ENCODE data around the gene SIGLECL1. TPM values are rescaled to one million over a fixed set of nuclear protein-coding genes. Genes with fewer than 3 reads are reported as not detected.

SIGLECL1 gene
- total RNA-seq (2021) = not detected in 2 replicates
- not detected for Bru-seq, nascent RNA
- not detected for BruChase-seq, experiment 1, labeled RNA remaining after a 2-hour chase
- BruChase-seq, experiment 2, labeled RNA remaining after a 6-hour chase = not detected
- long read RNA-seq = 0 reads

DNA sequence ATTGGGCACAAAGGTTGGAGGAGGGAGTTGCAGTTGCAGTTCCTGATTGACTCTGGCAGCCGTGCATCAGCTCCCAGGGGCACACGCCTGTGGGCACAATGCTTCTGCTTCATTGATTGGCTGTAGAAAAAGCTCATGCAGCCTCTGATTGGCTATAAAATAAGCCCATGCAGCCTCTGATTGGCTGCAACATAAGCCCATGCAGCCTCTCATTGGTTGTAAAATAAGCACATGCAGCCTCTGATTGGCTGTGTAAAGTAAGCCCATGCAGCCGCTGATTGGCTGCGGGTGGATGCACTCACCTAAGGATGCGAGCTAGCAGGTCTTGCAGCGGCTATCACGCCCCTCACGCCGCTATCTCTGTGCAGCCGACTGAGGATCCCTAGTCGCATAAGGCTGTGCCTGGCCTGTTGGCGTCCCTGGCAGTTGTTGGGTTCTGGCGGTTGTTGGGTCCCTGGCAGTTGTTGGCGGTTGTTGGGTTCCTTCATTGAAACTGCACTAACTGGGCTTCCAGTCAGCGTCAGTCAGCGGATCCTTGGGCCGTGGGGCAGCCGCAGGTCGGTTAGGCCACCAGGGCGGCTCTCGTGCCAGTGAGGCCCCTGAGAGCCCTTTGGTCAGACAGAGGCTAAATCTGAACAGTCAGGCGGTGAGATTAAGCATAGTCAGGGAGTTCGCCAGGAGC lies at the start of gene SIGLECL1:
SIGLECL1 (plus strand) TSS at position 295 of the 682 bp plus-strand sequence. CDS start 12,993 bp downstream, outside the sequence.
- Histone ChIP-seq H3K9me3 (ENCODE audit: low read depth, low read length, poor library complexity, severe bottlenecking) (no peaks in the 10 kb centered on the region), H3K4me3 (ENCODE audit: low read depth, low read length, poor library complexity, severe bottlenecking) (no peak within 1 kb of the TSS), H3K27ac (ENCODE audit: low read depth, low read length, poor library complexity, severe bottlenecking) (no peak within 1 kb of the TSS), H3K4me1 (ENCODE audit: insufficient read depth, low read length, poor library complexity, severe bottlenecking) (no peaks in the 10 kb centered on the region), H3K36me3 (ENCODE audit: insufficient read depth, low read length, poor library complexity, severe bottlenecking) (no peaks in the 10 kb centered on the region), H3K27me3 (replicated peaks; ENCODE audit: insufficient read depth, low read depth, low read length, poor library complexity) (no peaks in the 10 kb centered on the region)
- ChIA-PET CTCF (no interaction called here), POLR2A (ENCODE audit: low non-redundant PET) (no interaction called here)
- no peak for TF ChIP-seq EZH2 (IDR thresholded peaks at IDR 0.05; ENCODE audit: borderline replicate concordance, low read depth, low read length, poor library complexity, severe bottlenecking)
- TF ChIP-seq, protein P1, sequence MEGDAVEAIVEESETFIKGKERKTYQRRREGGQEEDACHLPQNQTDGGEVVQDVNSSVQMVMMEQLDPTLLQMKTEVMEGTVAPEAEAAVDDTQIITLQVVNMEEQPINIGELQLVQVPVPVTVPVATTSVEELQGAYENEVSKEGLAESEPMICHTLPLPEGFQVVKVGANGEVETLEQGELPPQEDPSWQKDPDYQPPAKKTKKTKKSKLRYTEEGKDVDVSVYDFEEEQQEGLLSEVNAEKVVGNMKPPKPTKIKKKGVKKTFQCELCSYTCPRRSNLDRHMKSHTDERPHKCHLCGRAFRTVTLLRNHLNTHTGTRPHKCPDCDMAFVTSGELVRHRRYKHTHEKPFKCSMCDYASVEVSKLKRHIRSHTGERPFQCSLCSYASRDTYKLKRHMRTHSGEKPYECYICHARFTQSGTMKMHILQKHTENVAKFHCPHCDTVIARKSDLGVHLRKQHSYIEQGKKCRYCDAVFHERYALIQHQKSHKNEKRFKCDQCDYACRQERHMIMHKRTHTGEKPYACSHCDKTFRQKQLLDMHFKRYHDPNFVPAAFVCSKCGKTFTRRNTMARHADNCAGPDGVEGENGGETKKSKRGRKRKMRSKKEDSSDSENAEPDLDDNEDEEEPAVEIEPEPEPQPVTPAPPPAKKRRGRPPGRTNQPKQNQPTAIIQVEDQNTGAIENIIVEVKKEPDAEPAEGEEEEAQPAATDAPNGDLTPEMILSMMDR (conservative IDR thresholded peaks at IDR 0.05; ENCODE audit: low read depth, low read length) = no peak
- no TSS peak for BruUV-seq (replicated peaks)
- no peak for DNase-seq (ENCODE audit: low spot score)
- intact Hi-C loops (cut with micrococcal nuclease; ENCODE audit: unreplicated experiment) = no loop called here

DNA sequence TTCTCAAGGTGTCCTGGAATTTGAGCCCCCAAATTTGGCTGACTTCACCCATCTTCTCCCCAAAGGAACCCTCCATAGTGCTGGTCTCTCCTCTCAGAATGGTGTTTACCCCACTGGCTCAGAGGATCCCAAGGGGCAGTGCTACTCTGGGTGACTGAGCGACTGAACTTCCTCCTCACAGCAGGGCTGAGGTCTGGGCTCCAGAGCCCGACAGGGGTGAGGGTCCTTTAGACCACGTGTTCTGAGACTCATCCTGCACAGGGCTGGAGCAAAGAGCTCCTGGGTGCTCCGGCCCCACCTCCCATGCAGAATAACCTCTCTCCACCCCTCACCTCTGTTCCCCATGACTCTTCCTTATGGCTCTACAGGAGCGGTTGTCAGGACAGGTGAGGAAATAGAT lies 49.2 kb upstream of the SIGLECL1 start:
- H3K4me3 ChIP-seq (ENCODE audit: low read depth, low read length, poor library complexity, severe bottlenecking) = no peak overlapping the region
- H3K36me3 ChIP-seq (ENCODE audit: insufficient read depth, low read length, poor library complexity, severe bottlenecking) = no peaks in the 10 kb centered on the region
- CTCF ChIA-PET = no interaction called here
- H3K27me3 ChIP-seq (replicated peaks; ENCODE audit: insufficient read depth, low read depth, low read length, poor library complexity) = no peaks in the 10 kb centered on the region
- POLR2A ChIA-PET (ENCODE audit: low non-redundant PET) = no interaction called here
- H3K9me3 ChIP-seq (ENCODE audit: low read depth, low read length, poor library complexity, severe bottlenecking) = no peaks in the 10 kb centered on the region
- no peaks in the 10 kb centered on the region for H3K4me1 ChIP-seq (ENCODE audit: insufficient read depth, low read length, poor library complexity, severe bottlenecking)
- no TSS peak for BruUV-seq (replicated peaks)
- no peak overlapping the region for H3K27ac ChIP-seq (ENCODE audit: low read depth, low read length, poor library complexity, severe bottlenecking)
- intact Hi-C loops (cut with micrococcal nuclease; ENCODE audit: unreplicated experiment) = no loop called here
- DNase-seq (ENCODE audit: low spot score) = no peak
- TF ChIP-seq, protein P1 (conservative IDR thresholded peaks at IDR 0.05; ENCODE audit: low read depth, low read length) = no peak
- TF ChIP-seq EZH2 (IDR thresholded peaks at IDR 0.05; ENCODE audit: borderline replicate concordance, low read depth, low read length, poor library complexity, severe bottlenecking) = no peak

DNA sequence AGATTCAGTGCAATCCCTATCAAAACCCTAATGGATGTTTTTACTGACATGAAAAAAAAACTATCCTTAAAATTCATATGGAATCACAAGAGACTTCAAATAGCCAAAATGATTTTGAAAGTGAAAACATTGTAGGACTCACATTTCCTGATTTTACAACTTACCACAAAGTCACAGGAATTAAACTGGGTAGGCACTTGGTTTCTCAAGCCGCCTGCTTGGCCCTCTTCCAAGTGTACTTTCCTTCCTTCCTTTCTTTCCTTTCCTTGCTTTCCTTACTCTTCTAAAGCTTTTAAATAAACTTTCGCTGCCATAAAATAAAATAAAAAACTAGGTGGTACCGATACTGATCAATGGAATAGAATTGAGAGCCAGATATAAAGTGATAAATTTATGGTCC lies 47.0 kb upstream of the SIGLECL1 start:
- intact Hi-C loops (cut with micrococcal nuclease; ENCODE audit: unreplicated experiment) = no loop called here
- ChIA-PET POLR2A (ENCODE audit: low non-redundant PET) (no interaction called here), CTCF (no interaction called here)
- Histone ChIP-seq H3K4me1 (ENCODE audit: insufficient read depth, low read length, poor library complexity, severe bottlenecking) (no peaks in the 10 kb centered on the region), H3K27me3 (replicated peaks; ENCODE audit: insufficient read depth, low read depth, low read length, poor library complexity) (no peaks in the 10 kb centered on the region), H3K36me3 (ENCODE audit: insufficient read depth, low read length, poor library complexity, severe bottlenecking) (no peaks in the 10 kb centered on the region), H3K4me3 (ENCODE audit: low read depth, low read length, poor library complexity, severe bottlenecking) (no peak overlapping the region), H3K27ac (ENCODE audit: low read depth, low read length, poor library complexity, severe bottlenecking) (no peak overlapping the region), H3K9me3 (ENCODE audit: low read depth, low read length, poor library complexity, severe bottlenecking) (no peaks in the 10 kb centered on the region)
- TF ChIP-seq, protein P1 (conservative IDR thresholded peaks at IDR 0.05; ENCODE audit: low read depth, low read length) = no peak
- TF ChIP-seq EZH2 (IDR thresholded peaks at IDR 0.05; ENCODE audit: borderline replicate concordance, low read depth, low read length, poor library complexity, severe bottlenecking) = no peak
- BruUV-seq (replicated peaks) = no TSS peak
- no peak for DNase-seq (ENCODE audit: low spot score)
